ENCODE measurements around the gene PHACTR3.

DNA sequence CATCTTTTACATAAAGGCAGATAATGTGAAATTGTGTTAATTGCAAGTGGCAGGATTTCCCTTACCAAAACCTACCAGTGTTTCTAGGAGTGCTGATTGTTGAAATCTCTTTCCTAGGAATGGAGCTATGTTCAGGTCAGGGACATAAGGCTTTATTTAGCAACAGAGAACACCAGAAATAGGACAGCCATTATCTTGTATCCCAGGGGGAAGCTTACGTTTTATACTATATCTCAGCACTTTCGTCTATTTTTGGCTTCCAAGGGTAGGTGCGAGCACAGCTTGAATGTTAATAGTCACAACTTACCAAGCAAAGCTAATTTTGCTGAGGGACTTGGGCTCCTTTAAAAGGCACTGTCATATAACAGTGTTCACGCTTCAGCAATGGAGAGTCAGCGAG is 235.1 kb downstream of the PHACTR3 start:
- TF ChIP-seq POLR2A (IDR thresholded peaks at IDR 0.05) (no peak), CTCF (IDR thresholded peaks at IDR 0.05 in 8 of 11, conservative IDR thresholded peaks at IDR 0.05 in 3 of 11) (no peak), POLR2AphosphoS5 (IDR thresholded peaks at IDR 0.05) (no peak)

All from spleen (tissue), 7 donors.